PFSK-1 (cell line): ENCODE data around the gene LRRC46.

Experiments
- POLR2AphosphoS5 ChIP-seq: IDR thresholded peaks from 2 replicates; pipeline ENCODE4 v1.6.1; 2012; ENCODE audit warnings: low read depth, mild to moderate bottlenecking, control low read depth, low read length, moderate library complexity
- TAF1 ChIP-seq: IDR thresholded peaks from 2 replicates; pipeline ENCODE4 v1.6.1; 2012; ENCODE audit warnings: low read length, control low read depth, borderline replicate concordance; ENCODE audit not compliant: insufficient read depth

DNA sequence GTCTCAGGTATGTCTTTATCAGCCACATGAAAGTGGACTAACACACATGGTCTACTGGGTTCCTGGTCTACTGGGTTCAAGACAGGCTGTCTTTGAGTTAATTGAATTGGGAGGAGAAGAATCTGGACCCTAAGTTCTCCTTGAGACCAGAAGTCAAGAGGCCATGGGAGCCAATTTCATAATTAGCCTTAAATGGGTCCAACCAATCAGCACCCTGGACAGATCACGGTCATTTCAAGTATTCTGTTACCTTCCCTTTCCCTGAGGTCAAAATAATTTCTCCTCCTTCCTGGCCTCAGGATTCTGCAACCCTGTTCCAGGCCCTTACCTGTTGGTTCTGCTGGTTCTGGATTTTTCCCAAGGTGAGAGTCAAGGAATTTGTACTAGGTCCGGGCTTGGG lies 33.7 kb upstream of the LRRC46 start:
- TF ChIP-seq TAF1 = no peak
- no peak for TF ChIP-seq POLR2AphosphoS5
